SK-N-SH treated with all-trans-retinoic acid at 6 μM for 48 hours (cell line): ENCODE measurements around the gene SH3PXD2A.

Experiments used
- ARNTL ChIP-seq: fragments of 450-650 bp; formaldehyde crosslinking; IDR thresholded peaks from 2 replicates; pipeline ENCODE4 v1.5.0; 2020; ENCODE audit warnings: low read depth, mild to moderate bottlenecking, moderate library complexity, borderline replicate concordance
- SNAI2 ChIP-seq: fragments of 250-450 bp; sonication (Bioruptor Pico); IDR thresholded peaks from 2 replicates; pipeline ENCODE4 v1.5.0; 2020; ENCODE audit warnings: mild to moderate bottlenecking, moderate library complexity
- TF ChIP-seq, protein P1 (sequence below): fragments of 250-450 bp; sonication (Bioruptor Pico); IDR thresholded peaks from 2 replicates; pipeline ENCODE4 v1.8.0; 2020; ENCODE audit warnings: mild to moderate bottlenecking, moderate library complexity, borderline replicate concordance

DNA sequence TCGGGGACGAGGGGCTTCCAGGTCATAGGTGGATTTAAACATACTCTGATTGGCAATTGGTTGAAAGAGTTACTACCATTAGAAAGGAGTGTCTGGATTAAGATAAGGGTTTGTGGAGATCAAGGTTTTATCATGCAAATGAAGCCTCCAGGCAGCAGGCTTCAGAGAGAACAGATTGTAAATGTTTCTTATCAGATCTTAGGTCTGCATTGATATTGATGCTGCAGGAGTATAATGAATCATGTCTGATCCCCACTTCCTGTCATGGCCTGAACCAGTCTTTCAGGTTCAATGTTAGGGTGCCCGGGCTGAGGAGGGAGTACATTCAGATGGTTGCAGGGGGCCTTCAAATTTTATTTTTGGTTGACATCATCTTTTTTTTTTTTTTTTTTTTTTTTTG is 51.4 kb downstream of the SH3PXD2A start:
- TF ChIP-seq SNAI2 (CRISPR knock-in tag) (no peak), ARNTL (CRISPR knock-in tag) (no peak)
- TF ChIP-seq, protein P1, sequence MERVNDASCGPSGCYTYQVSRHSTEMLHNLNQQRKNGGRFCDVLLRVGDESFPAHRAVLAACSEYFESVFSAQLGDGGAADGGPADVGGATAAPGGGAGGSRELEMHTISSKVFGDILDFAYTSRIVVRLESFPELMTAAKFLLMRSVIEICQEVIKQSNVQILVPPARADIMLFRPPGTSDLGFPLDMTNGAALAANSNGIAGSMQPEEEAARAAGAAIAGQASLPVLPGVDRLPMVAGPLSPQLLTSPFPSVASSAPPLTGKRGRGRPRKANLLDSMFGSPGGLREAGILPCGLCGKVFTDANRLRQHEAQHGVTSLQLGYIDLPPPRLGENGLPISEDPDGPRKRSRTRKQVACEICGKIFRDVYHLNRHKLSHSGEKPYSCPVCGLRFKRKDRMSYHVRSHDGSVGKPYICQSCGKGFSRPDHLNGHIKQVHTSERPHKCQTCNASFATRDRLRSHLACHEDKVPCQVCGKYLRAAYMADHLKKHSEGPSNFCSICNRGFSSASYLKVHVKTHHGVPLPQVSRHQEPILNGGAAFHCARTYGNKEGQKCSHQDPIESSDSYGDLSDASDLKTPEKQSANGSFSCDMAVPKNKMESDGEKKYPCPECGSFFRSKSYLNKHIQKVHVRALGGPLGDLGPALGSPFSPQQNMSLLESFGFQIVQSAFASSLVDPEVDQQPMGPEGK (CRISPR knock-in tag), result no peak
